Stimulated activated CD4-positive, alpha-beta T cell treated with anti-CD3 and anti-CD28 coated beads, Interleukin-1b, Interleukin-23, amount 100 ng/mL, for 48 hours (primary cell): ENCODE results near the gene IRS2.
A peak's percentile ranks its signal among the peaks of the same experiment; 100 is the strongest.
"Not testable (repeated sequence)": the region's sequence is repeated elsewhere in the genome, so short reads cannot be mapped to it uniquely, and the experiment has no call there.

Experiments used
- DNase-seq: peaks from one replicate; pipeline ENCODE4 v3.0.0-alpha.2; 2020

IRS2 gene

DNA sequence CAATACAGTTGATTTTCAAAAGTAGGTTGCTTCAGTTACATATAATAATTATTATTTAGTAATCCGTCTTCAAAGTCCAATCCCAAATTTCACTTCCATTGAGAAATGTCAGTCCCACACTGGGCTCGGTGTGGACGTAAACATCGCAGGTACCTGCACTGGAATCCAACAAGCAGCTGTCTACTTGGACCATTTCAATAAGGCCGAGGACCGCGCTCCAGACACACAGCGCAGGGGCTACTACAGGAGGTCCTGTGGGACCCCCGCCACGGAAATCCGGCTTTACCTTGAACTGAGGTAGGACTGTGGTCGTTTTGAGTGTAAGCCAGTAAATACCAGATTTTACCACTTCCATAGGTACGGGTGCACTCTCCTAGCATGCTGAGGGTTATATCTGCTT lies 30.8 kb downstream of the IRS2 start:
- no peak for DNase-seq

GRCh38 chr13:109751477-109751876 lies 34.9 kb downstream of the IRS2 start:
- DNase-seq = no peak

- DNase-seq = no peak
Observed at GRCh38 chr13:109750221-109750775, 36.1 kb downstream of the IRS2 start.

- no peak for DNase-seq
Observed at GRCh38 chr13:109749365-109749764, 37.0 kb downstream of the IRS2 start.

GRCh38 chr13:109748677-109749076 lies 37.7 kb downstream of the IRS2 start:
- no peak for DNase-seq

GRCh38 chr13:109747524-109747923 lies 38.9 kb downstream of the IRS2 start:
- DNase-seq = no peak

GRCh38 chr13:109746364-109746763 lies 40.0 kb downstream of the IRS2 start:
- no peak for DNase-seq

DNA sequence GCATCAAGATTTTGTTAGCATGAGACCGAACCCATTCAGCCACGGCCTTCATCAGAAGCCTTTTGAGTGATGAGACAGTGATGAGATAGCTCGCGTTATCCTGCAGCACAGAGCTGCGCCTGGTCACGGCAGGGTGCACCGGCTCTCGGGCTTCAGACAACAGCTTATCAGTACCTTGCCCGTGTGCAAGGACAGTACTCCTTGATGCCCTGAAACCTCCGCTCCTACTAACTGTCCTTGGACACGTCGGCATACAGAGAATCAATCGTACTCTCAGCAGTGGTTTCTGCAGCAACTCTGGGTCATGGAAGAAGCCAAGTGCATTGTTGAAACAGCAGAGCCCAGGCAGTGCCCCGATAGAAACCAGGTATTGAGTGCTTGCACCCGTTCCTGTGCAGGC lies 40.7 kb downstream of the IRS2 start:
- DNase-seq = no peak

DNA sequence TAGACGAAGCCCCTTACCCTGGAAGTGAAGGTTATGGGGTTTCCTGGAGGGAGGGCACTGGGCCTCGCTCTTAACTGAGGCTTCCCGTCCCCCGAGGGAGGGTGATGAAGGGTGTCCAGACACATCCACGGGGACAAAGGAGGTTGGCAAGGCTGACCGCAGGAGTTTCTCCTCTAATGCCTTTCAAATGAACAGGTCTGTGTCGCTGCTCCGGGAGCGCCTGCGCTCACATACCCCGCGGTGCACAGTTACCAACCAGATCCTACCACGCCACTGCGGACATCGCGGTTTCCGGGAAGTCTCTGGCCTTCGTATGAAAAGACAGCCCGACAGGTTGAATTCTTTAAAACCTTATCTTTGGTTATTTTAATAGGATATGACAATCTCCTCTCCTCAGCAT lies 41.3 kb downstream of the IRS2 start:
- no peak for DNase-seq

- DNase-seq = no peak
Observed at GRCh38 chr13:109744512-109745051, 41.8 kb downstream of the IRS2 start.

DNA sequence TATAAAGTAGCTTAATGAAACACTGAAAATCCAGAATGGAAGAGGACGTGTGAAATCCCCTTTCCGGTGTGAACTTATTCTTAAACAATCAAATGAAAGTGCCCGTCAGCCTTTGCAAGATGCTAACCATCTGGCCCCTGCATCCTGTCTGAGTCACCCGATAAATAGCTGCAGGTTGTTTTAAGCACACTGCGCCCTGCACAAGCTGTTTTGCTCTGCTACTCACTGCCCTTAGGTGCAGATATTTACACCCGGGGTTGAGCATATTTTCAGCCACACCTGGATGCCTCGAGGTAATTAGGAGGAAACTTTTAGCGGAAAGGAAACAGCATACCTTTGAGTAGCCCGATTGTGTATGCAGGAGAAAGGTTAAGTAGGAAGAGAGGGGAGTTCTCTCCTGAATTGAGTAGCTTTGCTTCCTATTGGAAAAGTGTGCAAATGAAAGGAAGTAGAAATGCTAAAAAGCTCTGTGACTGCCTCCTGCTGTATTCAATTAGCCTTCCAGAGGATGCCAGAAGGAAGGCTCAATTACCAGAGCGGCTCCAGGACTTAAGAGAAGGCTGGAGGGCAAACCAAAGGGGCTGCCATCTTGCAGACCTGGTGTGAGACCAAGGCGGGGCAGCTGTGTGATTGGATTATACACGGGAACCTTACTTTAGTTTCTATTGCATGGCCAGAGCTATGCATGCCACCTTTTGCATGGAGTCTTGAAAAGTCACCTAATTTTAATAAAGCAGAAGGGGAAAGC lies 42.5 kb downstream of the IRS2 start:
- DNase-seq = peak; percentile 15

GRCh38 chr13:109741966-109742365 lies 44.4 kb downstream of the IRS2 start:
- DNase-seq = no peak

DNA sequence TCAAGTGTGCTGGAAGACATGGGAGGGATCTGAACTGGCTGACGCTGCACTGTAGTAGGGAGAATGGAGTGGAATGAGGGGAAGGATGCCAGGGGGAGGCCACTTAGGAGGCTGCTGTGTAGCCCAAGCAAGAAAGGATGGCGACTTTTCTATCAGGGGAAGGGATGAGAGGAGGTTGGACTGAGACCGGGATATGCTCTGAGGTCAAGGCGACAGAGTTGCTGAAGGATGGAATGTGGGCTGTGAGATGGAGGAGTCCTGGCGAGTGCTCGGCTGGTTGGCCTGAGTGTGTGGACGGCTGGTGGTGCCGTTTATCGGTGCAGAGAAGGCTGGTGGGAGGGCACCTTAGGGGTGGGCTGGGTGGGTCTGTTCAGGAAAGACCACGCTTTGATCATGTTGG lies 45.7 kb downstream of the IRS2 start:
- DNase-seq = no peak

GRCh38 chr13:109740121-109740520 lies 46.3 kb downstream of the IRS2 start:
- DNase-seq = no peak

- DNase-seq = no peak
Observed at GRCh38 chr13:109738298-109738746, 48.1 kb downstream of the IRS2 start.

- peak; percentile 60 for DNase-seq
Observed at GRCh38 chr13:109737606-109738005, 48.8 kb downstream of the IRS2 start.

DNA sequence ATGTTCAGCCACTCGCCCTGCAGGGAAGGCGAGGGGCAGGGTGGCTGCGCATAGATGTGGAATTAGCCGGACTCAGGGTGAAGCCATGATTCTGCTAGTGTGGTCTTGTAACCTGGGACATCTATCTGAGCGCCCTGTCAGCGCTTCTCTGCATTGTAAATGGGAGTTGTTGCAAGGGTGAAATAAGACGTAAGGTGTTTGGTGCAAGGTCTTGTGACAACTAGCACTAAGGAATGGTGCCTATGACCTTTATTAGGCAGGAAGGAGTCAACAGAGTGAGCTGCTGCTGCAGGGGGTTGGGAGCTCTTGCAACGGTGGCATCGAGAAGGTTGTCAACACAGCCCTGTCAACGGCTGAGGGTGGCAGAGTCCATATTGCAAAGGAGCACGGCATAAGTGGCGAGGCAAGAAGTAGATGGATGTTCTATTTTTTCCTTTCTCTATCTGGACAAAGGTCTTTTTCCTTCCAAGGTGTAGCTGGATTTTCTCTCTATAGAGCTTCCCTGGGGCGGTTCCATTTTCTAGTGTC lies 49.3 kb downstream of the IRS2 start:
- DNase-seq = no peak

DNA sequence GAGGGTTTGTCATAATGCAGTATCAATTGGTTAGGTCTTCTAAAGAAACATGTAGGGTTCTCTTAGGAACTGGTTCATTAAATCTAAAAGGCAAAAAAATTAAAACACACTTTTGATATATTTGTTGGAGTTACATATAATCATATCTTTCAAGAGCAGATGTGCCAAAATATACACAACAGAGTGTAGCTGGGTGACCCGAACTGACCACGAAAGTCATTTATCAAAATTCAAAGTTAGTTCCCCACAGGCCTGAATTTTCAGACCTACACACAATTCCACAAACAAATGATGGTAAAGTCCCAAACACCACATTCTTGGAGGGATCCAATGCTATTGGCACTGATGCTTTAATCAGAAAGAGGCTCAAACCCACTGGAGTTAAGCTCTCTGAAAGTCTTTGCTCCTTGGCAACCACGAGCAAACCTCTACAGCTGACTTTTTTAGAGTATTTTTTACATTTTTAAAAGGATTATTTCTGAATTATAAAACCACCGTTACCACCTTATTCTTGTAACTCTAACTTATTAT lies 50.9 kb downstream of the IRS2 start:
- no peak for DNase-seq

DNA sequence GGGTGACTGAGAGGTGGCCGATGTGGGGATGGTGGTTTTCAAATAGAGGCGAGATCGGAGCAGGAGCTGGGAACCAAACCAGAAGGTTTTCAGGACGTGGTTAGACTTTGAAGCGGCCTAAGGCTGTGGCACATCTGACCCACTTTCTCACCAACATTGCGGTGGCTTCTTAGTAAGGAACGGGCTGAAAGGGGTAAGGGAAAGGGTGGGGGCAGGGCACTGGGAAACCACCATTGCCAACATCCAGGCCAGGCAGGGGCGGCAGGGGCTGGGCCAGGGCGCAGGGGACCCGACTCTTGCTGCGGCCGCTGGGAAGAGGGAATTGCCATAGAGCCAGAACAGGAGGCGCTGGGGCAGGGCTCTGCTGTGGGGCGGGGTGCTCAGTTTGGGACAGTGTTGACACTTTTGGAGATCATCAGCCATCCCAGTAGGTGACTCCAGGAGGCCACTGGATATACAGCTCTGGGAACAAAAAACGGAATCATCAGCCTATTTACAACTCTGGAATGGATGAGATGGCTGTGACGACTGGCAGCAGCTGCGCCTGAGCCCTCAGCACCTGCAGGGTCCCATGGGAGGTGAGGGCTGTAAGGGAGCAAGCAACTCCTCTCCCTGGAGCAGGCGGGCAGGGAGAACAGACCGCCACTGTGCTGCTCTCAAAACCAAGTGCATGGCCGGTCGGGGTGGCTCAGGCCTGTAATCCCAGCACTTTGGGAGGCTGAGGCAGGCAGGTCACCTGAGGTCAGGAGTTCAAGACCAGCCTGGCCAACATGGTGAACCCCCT lies 52.2 kb downstream of the IRS2 start:
- DNase-seq = no peak

- no peak for DNase-seq
Observed at GRCh38 chr13:109733550-109733949, 52.8 kb downstream of the IRS2 start.

- DNase-seq = not testable (repeated sequence)
Observed at GRCh38 chr13:109732470-109733170, 53.8 kb downstream of the IRS2 start.

GRCh38 chr13:109730812-109731335 lies 55.5 kb downstream of the IRS2 start:
- no peak for DNase-seq
